GM23338 (cell line): Measurements from ENCODE around the gene SP8. TPM values are rescaled to one million over a fixed set of nuclear protein-coding genes. Genes with fewer than 3 reads are reported as not detected.
A peak's percentile ranks its signal among the peaks of the same experiment; 100 is the strongest.

Source experiments
- ATAC-seq: fragments of 200-7000 bp; cut with Tn5 transposase; 3 replicates; pipeline ENCODE4 v1.9.1; 2020
- DNase-seq: peaks from one replicate; pipeline ENCODE4 v3.0.0-alpha.2; 2015; ENCODE audit warnings: low spot score
- H2AFZ ChIP-seq: fragments of 200-600 bp; sonication (generic); 2 replicates; pipeline ENCODE4 v1.8.0; 2016; ENCODE audit warnings: antibody characterized with exemption, mild to moderate bottlenecking, moderate library complexity
- H3F3A ChIP-seq: fragments of 200-600 bp; sonication (generic); replicated peaks from 2 replicates; pipeline ENCODE4 v1.8.0; 2017; ENCODE audit warnings: antibody characterized with exemption, mixed run types, low read depth
- H3K27ac ChIP-seq: fragments of 200-600 bp; sonication (generic); 2 replicates; pipeline ENCODE4 v1.6.1; 2016; ENCODE audit warnings: low read depth
- H3K27me3 ChIP-seq: fragments of 200-600 bp; sonication (generic); 2 replicates; pipeline ENCODE4 v1.8.0; 2016; ENCODE audit warnings: mild to moderate bottlenecking, mixed run types, moderate library complexity; ENCODE audit not compliant: insufficient read depth
- H3K36me3 ChIP-seq: fragments of 200-600 bp; sonication (generic); 2 replicates; pipeline ENCODE4 v1.8.0; 2016; ENCODE audit warnings: mild to moderate bottlenecking; ENCODE audit not compliant: insufficient read depth
- H3K4me1 ChIP-seq: fragments of 200-600 bp; sonication (generic); 2 replicates; pipeline ENCODE4 v1.8.0; 2016; ENCODE audit warnings: mild to moderate bottlenecking, moderate library complexity; ENCODE audit not compliant: insufficient read depth
- H3K4me2 ChIP-seq: fragments of 200-600 bp; sonication (generic); 2 replicates; pipeline ENCODE4 v1.7.1; 2017; ENCODE audit warnings: mixed run types
- H3K4me3 ChIP-seq: fragments of 200-600 bp; sonication (generic); 2 replicates; pipeline ENCODE4 v1.6.1; 2016; ENCODE audit warnings: mixed run types
- H3K79me2 ChIP-seq: fragments of 200-600 bp; sonication (generic); replicated peaks from 2 replicates; pipeline ENCODE4 v1.8.0; 2017; ENCODE audit warnings: mild to moderate bottlenecking; ENCODE audit not compliant: insufficient read depth
- H3K9me2 ChIP-seq: fragments of 200-600 bp; sonication (generic); 2 replicates; pipeline ENCODE4 v1.8.0; 2017; ENCODE audit not compliant: insufficient read depth
- H4K20me1 ChIP-seq: fragments of 200-600 bp; sonication (generic); replicated peaks from 2 replicates; pipeline ENCODE4 v1.8.0; 2017; ENCODE audit warnings: mild to moderate bottlenecking; ENCODE audit not compliant: insufficient read depth
- H3K27ac Mint-ChIP-seq: 2 replicates; pipeline ENCODE4 v1.8.0; 2020; ENCODE audit warnings: inconsistent platforms, mild to moderate bottlenecking, moderate library complexity, mixed read lengths
- H3K27me3 Mint-ChIP-seq: 3 replicates; pipeline ENCODE4 v1.8.0; 2022; ENCODE audit warnings: low read depth, mild to moderate bottlenecking, moderate library complexity, mixed read lengths, inconsistent platforms; ENCODE audit not compliant: insufficient read depth, poor library complexity
- H3K36me3 Mint-ChIP-seq: 3 replicates; pipeline ENCODE4 v1.8.0; 2021; ENCODE audit warnings: low read depth, mild to moderate bottlenecking, inconsistent platforms, moderate library complexity, mixed read lengths
- H3K4me1 Mint-ChIP-seq: 3 replicates; pipeline ENCODE4 v1.8.0; 2020; ENCODE audit warnings: mild to moderate bottlenecking, inconsistent platforms, mixed read lengths
- H3K4me3 Mint-ChIP-seq: 3 replicates; pipeline ENCODE4 v1.8.0; 2021; ENCODE audit warnings: moderate library complexity, mild to moderate bottlenecking, inconsistent platforms, mixed read lengths
- H3K9me3 Mint-ChIP-seq: 3 replicates; pipeline ENCODE4 v1.8.0; 2020; ENCODE audit warnings: moderate library complexity, mild to moderate bottlenecking, inconsistent platforms, mixed read lengths
- CREB1 ChIP-seq: fragments of 250-450 bp; sonication (Bioruptor Pico); IDR thresholded peaks from 2 replicates; pipeline ENCODE4 v1.5.0; 2020; ENCODE audit warnings: low read depth, mild to moderate bottlenecking, moderate library complexity
- EZH2 ChIP-seq: fragments of 200-600 bp; sonication (generic); IDR thresholded peaks from one replicate; pipeline ENCODE4 v1.8.0; 2017; ENCODE audit warnings: antibody characterized with exemption, mild to moderate bottlenecking, low read depth; ENCODE audit not compliant: unreplicated experiment
- EZH2phosphoT487 ChIP-seq: fragments of 200-600 bp; sonication (generic); IDR thresholded peaks from one replicate; pipeline ENCODE4 v1.8.1; 2018; ENCODE audit warnings: antibody characterized with exemption; ENCODE audit not compliant: unreplicated experiment
- JUNB ChIP-seq: IDR thresholded peaks from one replicate; pipeline ENCODE4 v1.6.1; 2016; ENCODE audit warnings: antibody characterized with exemption; ENCODE audit not compliant: unreplicated experiment
- NANOG ChIP-seq: IDR thresholded peaks from 2 replicates; pipeline ENCODE4 v1.6.1; 2016; ENCODE audit warnings: antibody characterized with exemption, borderline replicate concordance
- POLR2AphosphoS5 ChIP-seq: IDR thresholded peaks from 2 replicates; pipeline ENCODE4 v1.6.1; 2016; ENCODE audit warnings: antibody characterized with exemption, low read depth
- STAT1 ChIP-seq: IDR thresholded peaks from one replicate; pipeline ENCODE4 v1.6.1; 2016; ENCODE audit warnings: antibody characterized with exemption; ENCODE audit not compliant: unreplicated experiment
- ZNF114 ChIP-seq: fragments of 250-450 bp; sonication (Bioruptor Pico); IDR thresholded peaks from 2 replicates; pipeline ENCODE4 v1.5.0; 2020; ENCODE audit warnings: mild to moderate bottlenecking, moderate library complexity
- ZNF331 ChIP-seq: fragments of 250-450 bp; sonication (Bioruptor Pico); IDR thresholded peaks from 2 replicates; pipeline ENCODE4 v1.5.0; 2020; ENCODE audit warnings: low read depth, mild to moderate bottlenecking, moderate library complexity
- polyA plus RNA-seq: library from polyadenylated mRNA; unstranded; fragments of >200 nt; fragmentation: Nextera tagmentation; extraction: Ambion mirVana; gene quantifications from 2 replicates; pipeline ENCODE4 v1.2.1, GENCODE V29; 2016
- total RNA-seq: library from RNA; depleted of rRNA; stranded (reverse); fragments of >200 nt; shearing (Covaris generic); gene quantifications from 2 replicates; pipeline ENCODE4 v1.2.3, GENCODE V29; 2014
- TF ChIP-seq, protein P1 (sequence below): fragments of 250-450 bp; sonication (Bioruptor Pico); IDR thresholded peaks from 2 replicates; pipeline ENCODE4 v1.5.0; 2020; ENCODE audit warnings: mild to moderate bottlenecking, moderate library complexity
- TF ChIP-seq, protein P2 (sequence below): IDR thresholded peaks from 2 replicates; pipeline ENCODE4 v1.6.1; 2016; ENCODE audit warnings: antibody characterized with exemption
- TF ChIP-seq, protein P3 (sequence below): IDR thresholded peaks from one replicate; pipeline ENCODE4 v1.6.1; 2018; ENCODE audit warnings: antibody characterized with exemption; ENCODE audit not compliant: unreplicated experiment
- TF ChIP-seq, protein P4 (sequence below), 2 experiments: fragments of 200-600 bp in 1 of 2; sonication (generic) in 1 of 2; conservative IDR thresholded peaks; 2 replicates each; pipeline versions ENCODE4 v1.5.1 to v1.6.1; 2016 to 2017; ENCODE audit warnings: antibody characterized with exemption in 2 of 2, low read depth in 2 of 2, mild to moderate bottlenecking in 2 of 2, moderate library complexity in 1 of 2

SP8 gene
- total and polyA plus RNA-seq, 2 experiments from 2014 or later = 3.7 to 6.7 TPM

DNA sequence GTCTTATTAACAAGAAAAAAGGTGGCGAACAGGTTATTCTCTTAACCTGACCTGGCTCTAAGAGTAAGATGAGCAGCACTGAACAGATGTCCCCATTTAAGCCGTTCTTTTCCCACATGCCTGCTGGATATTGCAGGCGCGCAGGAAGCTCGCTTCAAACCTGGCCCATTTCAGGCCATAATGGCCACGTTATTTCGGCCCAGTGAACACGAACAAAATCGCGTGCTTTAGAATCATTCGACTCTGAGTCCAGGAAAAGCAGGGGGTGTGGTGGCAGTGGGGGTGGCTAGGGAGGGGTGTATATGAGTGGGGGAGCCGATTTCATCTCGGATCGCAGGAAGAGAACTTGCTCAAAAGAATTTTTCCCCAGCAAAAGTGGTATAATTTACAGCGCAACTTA is 6.6 kb upstream of the SP8 start:
- H3K36me3 ChIP-seq = no peaks in the 10 kb centered on the region
- no peak overlapping the region for H2AFZ ChIP-seq
- peak overlapping the region; percentile 67 for H3K4me3 ChIP-seq
- ATAC-seq (no peak), DNase-seq (peak; percentile 51)
- H3K27ac ChIP-seq = no peak overlapping the region
- H3K4me2 ChIP-seq = peak overlapping the region; percentile 84
- H3K4me1 Mint-ChIP-seq = peaks cover 71% of the 10 kb centered on the region
- TF ChIP-seq, protein P1, sequence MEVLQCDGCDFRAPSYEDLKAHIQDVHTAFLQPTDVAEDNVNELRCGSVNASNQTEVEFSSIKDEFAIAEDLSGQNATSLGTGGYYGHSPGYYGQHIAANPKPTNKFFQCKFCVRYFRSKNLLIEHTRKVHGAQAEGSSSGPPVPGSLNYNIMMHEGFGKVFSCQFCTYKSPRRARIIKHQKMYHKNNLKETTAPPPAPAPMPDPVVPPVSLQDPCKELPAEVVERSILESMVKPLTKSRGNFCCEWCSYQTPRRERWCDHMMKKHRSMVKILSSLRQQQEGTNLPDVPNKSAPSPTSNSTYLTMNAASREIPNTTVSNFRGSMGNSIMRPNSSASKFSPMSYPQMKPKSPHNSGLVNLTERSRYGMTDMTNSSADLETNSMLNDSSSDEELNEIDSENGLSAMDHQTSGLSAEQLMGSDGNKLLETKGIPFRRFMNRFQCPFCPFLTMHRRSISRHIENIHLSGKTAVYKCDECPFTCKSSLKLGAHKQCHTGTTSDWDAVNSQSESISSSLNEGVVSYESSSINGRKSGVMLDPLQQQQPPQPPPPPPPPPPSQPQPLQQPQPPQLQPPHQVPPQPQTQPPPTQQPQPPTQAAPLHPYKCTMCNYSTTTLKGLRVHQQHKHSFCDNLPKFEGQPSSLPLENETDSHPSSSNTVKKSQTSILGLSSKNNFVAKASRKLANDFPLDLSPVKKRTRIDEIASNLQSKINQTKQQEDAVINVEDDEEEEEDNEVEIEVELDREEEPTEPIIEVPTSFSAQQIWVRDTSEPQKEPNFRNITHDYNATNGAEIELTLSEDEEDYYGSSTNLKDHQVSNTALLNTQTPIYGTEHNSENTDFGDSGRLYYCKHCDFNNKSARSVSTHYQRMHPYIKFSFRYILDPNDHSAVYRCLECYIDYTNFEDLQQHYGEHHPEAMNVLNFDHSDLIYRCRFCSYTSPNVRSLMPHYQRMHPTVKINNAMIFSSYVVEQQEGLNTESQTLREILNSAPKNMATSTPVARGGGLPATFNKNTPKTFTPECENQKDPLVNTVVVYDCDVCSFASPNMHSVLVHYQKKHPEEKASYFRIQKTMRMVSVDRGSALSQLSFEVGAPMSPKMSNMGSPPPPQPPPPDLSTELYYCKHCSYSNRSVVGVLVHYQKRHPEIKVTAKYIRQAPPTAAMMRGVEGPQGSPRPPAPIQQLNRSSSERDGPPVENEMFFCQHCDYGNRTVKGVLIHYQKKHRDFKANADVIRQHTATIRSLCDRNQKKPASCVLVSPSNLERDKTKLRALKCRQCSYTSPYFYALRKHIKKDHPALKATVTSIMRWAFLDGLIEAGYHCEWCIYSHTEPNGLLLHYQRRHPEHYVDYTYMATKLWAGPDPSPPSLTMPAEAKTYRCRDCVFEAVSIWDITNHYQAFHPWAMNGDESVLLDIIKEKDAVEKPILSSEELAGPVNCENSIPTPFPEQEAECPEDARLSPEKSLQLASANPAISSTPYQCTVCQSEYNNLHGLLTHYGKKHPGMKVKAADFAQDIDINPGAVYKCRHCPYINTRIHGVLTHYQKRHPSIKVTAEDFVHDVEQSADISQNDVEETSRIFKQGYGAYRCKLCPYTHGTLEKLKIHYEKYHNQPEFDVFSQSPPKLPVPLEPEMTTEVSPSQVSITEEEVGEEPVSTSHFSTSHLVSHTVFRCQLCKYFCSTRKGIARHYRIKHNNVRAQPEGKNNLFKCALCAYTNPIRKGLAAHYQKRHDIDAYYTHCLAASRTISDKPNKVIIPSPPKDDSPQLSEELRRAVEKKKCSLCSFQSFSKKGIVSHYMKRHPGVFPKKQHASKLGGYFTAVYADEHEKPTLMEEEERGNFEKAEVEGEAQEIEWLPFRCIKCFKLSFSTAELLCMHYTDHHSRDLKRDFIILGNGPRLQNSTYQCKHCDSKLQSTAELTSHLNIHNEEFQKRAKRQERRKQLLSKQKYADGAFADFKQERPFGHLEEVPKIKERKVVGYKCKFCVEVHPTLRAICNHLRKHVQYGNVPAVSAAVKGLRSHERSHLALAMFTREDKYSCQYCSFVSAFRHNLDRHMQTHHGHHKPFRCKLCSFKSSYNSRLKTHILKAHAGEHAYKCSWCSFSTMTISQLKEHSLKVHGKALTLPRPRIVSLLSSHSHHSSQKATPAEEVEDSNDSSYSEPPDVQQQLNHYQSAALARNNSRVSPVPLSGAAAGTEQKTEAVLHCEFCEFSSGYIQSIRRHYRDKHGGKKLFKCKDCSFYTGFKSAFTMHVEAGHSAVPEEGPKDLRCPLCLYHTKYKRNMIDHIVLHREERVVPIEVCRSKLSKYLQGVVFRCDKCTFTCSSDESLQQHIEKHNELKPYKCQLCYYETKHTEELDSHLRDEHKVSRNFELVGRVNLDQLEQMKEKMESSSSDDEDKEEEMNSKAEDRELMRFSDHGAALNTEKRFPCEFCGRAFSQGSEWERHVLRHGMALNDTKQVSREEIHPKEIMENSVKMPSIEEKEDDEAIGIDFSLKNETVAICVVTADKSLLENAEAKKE (CRISPR knock-in tag) = no peak
- TF ChIP-seq POLR2AphosphoS5 = no peak
- no peak for TF ChIP-seq EZH2phosphoT487
- TF ChIP-seq, protein P2, sequence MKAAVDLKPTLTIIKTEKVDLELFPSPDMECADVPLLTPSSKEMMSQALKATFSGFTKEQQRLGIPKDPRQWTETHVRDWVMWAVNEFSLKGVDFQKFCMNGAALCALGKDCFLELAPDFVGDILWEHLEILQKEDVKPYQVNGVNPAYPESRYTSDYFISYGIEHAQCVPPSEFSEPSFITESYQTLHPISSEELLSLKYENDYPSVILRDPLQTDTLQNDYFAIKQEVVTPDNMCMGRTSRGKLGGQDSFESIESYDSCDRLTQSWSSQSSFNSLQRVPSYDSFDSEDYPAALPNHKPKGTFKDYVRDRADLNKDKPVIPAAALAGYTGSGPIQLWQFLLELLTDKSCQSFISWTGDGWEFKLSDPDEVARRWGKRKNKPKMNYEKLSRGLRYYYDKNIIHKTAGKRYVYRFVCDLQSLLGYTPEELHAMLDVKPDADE = no peak
- no peak for TF ChIP-seq NANOG
- TF ChIP-seq, protein P3, sequence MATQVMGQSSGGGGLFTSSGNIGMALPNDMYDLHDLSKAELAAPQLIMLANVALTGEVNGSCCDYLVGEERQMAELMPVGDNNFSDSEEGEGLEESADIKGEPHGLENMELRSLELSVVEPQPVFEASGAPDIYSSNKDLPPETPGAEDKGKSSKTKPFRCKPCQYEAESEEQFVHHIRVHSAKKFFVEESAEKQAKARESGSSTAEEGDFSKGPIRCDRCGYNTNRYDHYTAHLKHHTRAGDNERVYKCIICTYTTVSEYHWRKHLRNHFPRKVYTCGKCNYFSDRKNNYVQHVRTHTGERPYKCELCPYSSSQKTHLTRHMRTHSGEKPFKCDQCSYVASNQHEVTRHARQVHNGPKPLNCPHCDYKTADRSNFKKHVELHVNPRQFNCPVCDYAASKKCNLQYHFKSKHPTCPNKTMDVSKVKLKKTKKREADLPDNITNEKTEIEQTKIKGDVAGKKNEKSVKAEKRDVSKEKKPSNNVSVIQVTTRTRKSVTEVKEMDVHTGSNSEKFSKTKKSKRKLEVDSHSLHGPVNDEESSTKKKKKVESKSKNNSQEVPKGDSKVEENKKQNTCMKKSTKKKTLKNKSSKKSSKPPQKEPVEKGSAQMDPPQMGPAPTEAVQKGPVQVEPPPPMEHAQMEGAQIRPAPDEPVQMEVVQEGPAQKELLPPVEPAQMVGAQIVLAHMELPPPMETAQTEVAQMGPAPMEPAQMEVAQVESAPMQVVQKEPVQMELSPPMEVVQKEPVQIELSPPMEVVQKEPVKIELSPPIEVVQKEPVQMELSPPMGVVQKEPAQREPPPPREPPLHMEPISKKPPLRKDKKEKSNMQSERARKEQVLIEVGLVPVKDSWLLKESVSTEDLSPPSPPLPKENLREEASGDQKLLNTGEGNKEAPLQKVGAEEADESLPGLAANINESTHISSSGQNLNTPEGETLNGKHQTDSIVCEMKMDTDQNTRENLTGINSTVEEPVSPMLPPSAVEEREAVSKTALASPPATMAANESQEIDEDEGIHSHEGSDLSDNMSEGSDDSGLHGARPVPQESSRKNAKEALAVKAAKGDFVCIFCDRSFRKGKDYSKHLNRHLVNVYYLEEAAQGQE = no peak
- TF ChIP-seq ZNF331 (CRISPR knock-in tag) = no peak
- TF ChIP-seq ZNF114 (CRISPR knock-in tag) = no peak
- TF ChIP-seq CREB1 (CRISPR knock-in tag) = no peak
- TF ChIP-seq, protein P4, sequence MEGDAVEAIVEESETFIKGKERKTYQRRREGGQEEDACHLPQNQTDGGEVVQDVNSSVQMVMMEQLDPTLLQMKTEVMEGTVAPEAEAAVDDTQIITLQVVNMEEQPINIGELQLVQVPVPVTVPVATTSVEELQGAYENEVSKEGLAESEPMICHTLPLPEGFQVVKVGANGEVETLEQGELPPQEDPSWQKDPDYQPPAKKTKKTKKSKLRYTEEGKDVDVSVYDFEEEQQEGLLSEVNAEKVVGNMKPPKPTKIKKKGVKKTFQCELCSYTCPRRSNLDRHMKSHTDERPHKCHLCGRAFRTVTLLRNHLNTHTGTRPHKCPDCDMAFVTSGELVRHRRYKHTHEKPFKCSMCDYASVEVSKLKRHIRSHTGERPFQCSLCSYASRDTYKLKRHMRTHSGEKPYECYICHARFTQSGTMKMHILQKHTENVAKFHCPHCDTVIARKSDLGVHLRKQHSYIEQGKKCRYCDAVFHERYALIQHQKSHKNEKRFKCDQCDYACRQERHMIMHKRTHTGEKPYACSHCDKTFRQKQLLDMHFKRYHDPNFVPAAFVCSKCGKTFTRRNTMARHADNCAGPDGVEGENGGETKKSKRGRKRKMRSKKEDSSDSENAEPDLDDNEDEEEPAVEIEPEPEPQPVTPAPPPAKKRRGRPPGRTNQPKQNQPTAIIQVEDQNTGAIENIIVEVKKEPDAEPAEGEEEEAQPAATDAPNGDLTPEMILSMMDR (conservative IDR thresholded peaks at IDR 0.05; ENCODE audit: low read depth in 2 of 2) = no peak
- TF ChIP-seq EZH2 = no peak
- no peak for TF ChIP-seq STAT1
- TF ChIP-seq JUNB = no peak
- H3K27me3 Mint-ChIP-seq = peaks cover 79% of the 10 kb centered on the region
- H3K4me3 Mint-ChIP-seq = peak overlapping the region; percentile 71
- H4K20me1 ChIP-seq = no peaks in the 10 kb centered on the region
- no peaks in the 10 kb centered on the region for H3K79me2 ChIP-seq
- no peaks in the 10 kb centered on the region for H3K36me3 Mint-ChIP-seq
- H3K9me3 Mint-ChIP-seq = no peaks in the 10 kb centered on the region
- H3K27me3 ChIP-seq = peaks cover 82% of the 10 kb centered on the region
- H3K9me2 ChIP-seq = no peaks in the 10 kb centered on the region
- H3K4me1 ChIP-seq = peaks cover 81% of the 10 kb centered on the region
- H3K27ac Mint-ChIP-seq = no peak overlapping the region
- H3F3A ChIP-seq = peaks cover 19% of the 10 kb centered on the region; the same call in 1 of the 2 replicates
